GM12875 (cell line): ENCODE measurements around the gene OR2M7.

Experiments
- H3K4me3 ChIP-seq: one replicate; pipeline ENCODE4 v1.5.1; 2011; ENCODE audit warnings: low read depth, low read length, control low read depth
- CTCF ChIP-seq: IDR thresholded peaks from 2 replicates; pipeline ENCODE4 v1.5.1; 2011; ENCODE audit warnings: low read depth, mild to moderate bottlenecking, control low read depth, inconsistent platforms, low read length, moderate library complexity, borderline replicate concordance; ENCODE audit not compliant: insufficient read depth

Gene OR2M7, protein sequence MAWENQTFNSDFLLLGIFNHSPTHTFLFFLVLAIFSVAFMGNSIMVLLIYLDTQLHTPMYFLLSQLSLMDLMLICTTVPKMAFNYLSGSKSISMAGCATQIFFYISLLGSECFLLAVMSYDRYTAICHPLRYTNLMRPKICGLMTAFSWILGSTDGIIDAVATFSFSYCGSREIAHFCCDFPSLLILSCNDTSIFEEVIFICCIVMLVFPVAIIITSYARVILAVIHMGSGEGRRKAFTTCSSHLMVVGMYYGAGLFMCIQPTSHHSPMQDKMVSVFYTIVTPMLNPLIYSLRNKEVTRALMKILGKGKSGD

DNA sequence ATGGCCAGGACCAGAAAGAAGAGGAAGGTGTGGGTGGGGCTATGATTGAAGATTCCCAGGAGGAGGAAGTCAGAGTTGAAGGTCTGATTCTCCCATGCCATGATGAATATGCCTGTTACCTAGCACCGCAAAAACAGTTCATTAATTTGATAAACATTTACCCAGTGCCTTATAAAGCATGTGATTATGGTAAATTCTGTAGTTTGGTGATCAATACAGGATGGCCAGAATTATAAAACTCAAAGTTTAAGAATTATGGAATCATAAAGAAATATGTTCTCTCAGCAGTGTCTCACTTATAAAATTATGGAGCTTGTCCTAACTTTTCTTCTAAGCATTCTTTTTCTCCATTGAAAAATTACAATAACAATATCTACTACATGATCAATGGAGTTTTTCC, at the start of gene OR2M7:
Gene OR2M7, minus strand, starts transcription at position 101 of the 400 bp plus-strand sequence. Its CDS starts 0 bp downstream, at position 101.
- TF ChIP-seq CTCF: no peak

DNA sequence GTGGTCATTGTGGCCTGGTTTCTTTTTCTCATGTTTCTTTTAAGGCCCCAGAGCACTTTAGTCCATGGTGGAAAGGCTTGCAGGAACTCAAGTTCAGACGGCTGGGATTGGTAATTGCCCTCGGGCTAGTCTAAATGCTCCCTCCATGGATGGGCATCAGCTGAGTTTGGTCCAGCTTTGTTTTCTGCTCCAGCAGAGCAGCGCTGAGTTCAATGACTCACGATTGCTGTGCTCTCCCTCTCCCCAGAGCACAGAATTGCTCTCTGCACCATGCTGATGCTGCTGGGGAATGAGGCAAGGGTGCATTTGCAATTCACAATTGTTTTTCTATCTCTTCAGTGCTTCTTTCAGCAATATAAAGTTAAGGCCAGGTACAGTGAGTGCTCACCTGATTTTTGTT, 49.4 kb upstream of the OR2M7 start:
- no peak overlapping the region for H3K4me3 ChIP-seq
- no peak for TF ChIP-seq CTCF

More for the DNA sequence above, at the start of gene OR2M7:
- no peak within 1 kb of the TSS for H3K4me3 ChIP-seq

GRCh38 chr1:248372394-248372793, 48.0 kb upstream of the OR2M7 start:
- no peak for TF ChIP-seq CTCF
- H3K4me3 ChIP-seq: no peak overlapping the region

DNA sequence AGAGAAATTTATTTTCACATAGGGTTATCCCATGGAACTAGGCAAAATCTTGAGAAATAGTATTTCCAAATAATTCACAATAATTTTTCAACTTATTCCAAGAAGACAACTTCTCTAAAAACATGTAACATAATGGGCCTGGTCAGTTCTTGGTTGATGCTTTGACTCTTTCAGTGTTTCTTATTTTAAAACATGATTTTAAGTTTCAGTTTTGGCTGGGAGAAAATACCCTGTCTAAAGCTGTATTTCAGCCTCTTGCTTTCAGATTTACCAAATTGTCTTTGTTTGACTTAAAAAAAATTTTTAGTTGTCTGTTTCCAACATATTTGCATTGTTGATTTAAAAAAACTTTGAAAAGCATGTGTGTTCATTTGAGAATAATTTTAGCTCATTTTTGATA, 42.2 kb upstream of the OR2M7 start:
- no peak for TF ChIP-seq CTCF
- H3K4me3 ChIP-seq: no peak overlapping the region

- H3K4me3 ChIP-seq: no peak within 1 kb of the TSS
These were observed 36.9 kb upstream of the OR2M7 start, which contains the start of gene OR2T4 for GRCh38 chr1:248361121-248361715. TSS of gene OR2T4 (plus strand) at chr1:248361665. CDS start at chr1:248361665, 0 bp downstream.

DNA sequence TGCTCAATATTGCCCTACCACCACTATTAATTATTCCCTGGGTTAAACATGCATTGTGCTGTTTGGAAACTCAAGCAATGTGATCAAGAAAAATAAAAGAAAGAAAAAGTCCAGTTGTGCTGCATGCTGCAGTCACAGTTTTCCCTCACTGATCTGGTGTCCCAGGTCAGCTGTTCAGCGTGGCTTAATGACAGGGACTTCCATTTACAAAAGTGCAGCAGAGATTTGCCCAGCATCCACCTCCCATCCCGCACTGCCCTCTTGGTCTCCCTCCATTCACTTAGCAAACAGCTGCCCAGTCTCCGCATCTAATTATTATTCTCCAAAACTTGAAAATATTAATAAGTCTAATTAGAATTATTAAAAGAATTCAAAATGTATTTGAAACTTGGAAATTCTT, 35.0 kb upstream of the OR2M7 start:
- no peak for TF ChIP-seq CTCF
- H3K4me3 ChIP-seq: no peak overlapping the region

More at GRCh38 chr1:248361121-248361715, 36.9 kb upstream of the OR2M7 start, which contains the start of gene OR2T4:
- TF ChIP-seq CTCF: no peak

DNA sequence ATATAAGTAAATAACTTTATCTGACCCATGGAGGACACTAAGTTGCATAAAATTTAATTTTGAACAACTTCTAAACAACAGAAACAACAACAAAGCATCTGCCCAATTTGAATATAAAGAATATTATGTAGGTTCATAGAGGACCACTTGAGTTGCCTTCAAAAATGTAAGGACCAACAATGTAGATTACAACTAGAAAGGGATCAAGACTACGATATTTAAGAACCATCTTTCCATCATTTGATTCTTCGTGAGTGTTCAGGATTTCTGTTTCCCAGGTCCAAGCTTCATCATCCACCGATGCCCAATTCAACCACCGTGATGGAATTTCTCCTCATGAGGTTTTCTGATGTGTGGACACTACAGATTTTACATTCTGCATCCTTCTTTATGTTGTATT, 24.1 kb upstream of the OR2M7 start, which contains the start of gene OR14C36:
Gene OR14C36, plus strand, starts transcription at position 301 of the 400 bp plus-strand sequence. Its CDS starts 0 bp downstream, at position 301.
- no peak for TF ChIP-seq CTCF
- no peak within 1 kb of the TSS for H3K4me3 ChIP-seq
